Epithelial cell of esophagus (primary cell): Measurements from ENCODE around the gene TTC13.

ENCODE experiments used
- DNase-seq: peaks from one replicate; pipeline ENCODE4 v3.0.0; 2010; ENCODE audit warnings: low read depth
- H3K4me3 ChIP-seq: 2 replicates; pipeline ENCODE4 v1.5.1; 2011; ENCODE audit warnings: mild to moderate bottlenecking, low read length, control low read depth
- CTCF ChIP-seq: IDR thresholded peaks from 2 replicates; pipeline ENCODE4 v1.5.1; 2011; ENCODE audit warnings: low read depth, mild to moderate bottlenecking, low read length, control low read depth, inconsistent platforms; ENCODE audit not compliant: insufficient read depth; ENCODE audit errors: missing control alignments

TTC13 gene

GRCh38 chr1:230950404-230950803, 28.3 kb downstream of the TTC13 start:
- DNase-seq: no peak
- no peak for TF ChIP-seq CTCF
- H3K4me3 ChIP-seq: no peak overlapping the region

GRCh38 chr1:230948903-230949302, 29.8 kb downstream of the TTC13 start:
- no peak for DNase-seq
- no peak overlapping the region for H3K4me3 ChIP-seq
- no peak for TF ChIP-seq CTCF

GRCh38 chr1:230948301-230948700, 30.4 kb downstream of the TTC13 start:
- no peak for TF ChIP-seq CTCF
- DNase-seq: no peak
- no peak overlapping the region for H3K4me3 ChIP-seq

GRCh38 chr1:230943048-230943593, 35.5 kb downstream of the TTC13 start:
- no peak for TF ChIP-seq CTCF
- H3K4me3 ChIP-seq: no peak overlapping the region
- no peak for DNase-seq

GRCh38 chr1:230940848-230941247, 37.8 kb downstream of the TTC13 start:
- H3K4me3 ChIP-seq: no peak overlapping the region
- no peak for TF ChIP-seq CTCF
- peak; percentile 7 for DNase-seq

GRCh38 chr1:230939806-230940489, 38.7 kb downstream of the TTC13 start:
- no peak for DNase-seq
- no peak overlapping the region for H3K4me3 ChIP-seq
- TF ChIP-seq CTCF: no peak

- DNase-seq: no peak
- TF ChIP-seq CTCF: no peak
- no peak overlapping the region for H3K4me3 ChIP-seq
Observed at GRCh38 chr1:230938924-230939368, 39.7 kb downstream of the TTC13 start.
